Colonic mucosa (tissue), 4 donors: ENCODE results near the gene KRTAP4-16. TPM values are rescaled to one million over a fixed set of nuclear protein-coding genes. Genes with fewer than 3 reads are reported as not detected.
"Not testable (repeated sequence)": the region's sequence is repeated elsewhere in the genome, so short reads cannot be mapped to it uniquely, and the experiment has no call there.

Experiments
- DNase-seq: peaks from one replicate; pipeline ENCODE4 v3.0.0-alpha.2; 2020
- H3K27ac ChIP-seq: fragments of 200-600 bp; one replicate; pipeline ENCODE4 v1.8.0; 2021
- H3K27me3 ChIP-seq: fragments of 200-600 bp; one replicate; pipeline ENCODE4 v1.8.0; 2021
- H3K36me3 ChIP-seq: fragments of 200-600 bp; one replicate; pipeline ENCODE4 v1.8.0; 2021
- H3K4me1 ChIP-seq: fragments of 200-600 bp; one replicate; pipeline ENCODE4 v1.8.0; 2021; ENCODE audit warnings: mild to moderate bottlenecking
- H3K4me3 ChIP-seq: fragments of 200-600 bp; one replicate; pipeline ENCODE4 v1.8.0; 2021
- H3K9ac ChIP-seq, 2 donors: one replicate each; pipeline ENCODE4 v1.7.0; 2013; ENCODE audit warnings: control low read depth in 2 of 2, low read depth in 2 of 2, low read length in 2 of 2
- H3K9me3 ChIP-seq: fragments of 200-600 bp; one replicate; pipeline ENCODE4 v1.8.0; 2021
- intact Hi-C: fragments of 100-400 bp; cut with DNase I; formaldehyde crosslinking; loops from one replicate; pipeline ENCODE4 v1.14.1; 2022
- total RNA-seq, 2 donors: library from RNA; stranded (reverse); fragmentation: NEBNext Ultra II Directional in 1 of 2; extraction: Animal tissue kit (Norgen Biotek cat#: 25700) in 1 of 2; gene quantifications; one replicate each; pipeline ENCODE4 v1.2.1, GENCODE V29; 2021
- TF ChIP-seq, protein P1 (sequence below): fragments of 200-600 bp; IDR thresholded peaks from one replicate; pipeline ENCODE4 v1.8.0; 2022; ENCODE audit warnings: antibody characterized with exemption, mild to moderate bottlenecking
- donor health status: healthy.
- donor health status: DM: no; HTN: no; CAD: no.
- donor health status: DM: no; HTN: no; CAD: no.

Gene KRTAP4-16
- total RNA-seq, 2 donors from 2014 or later = not detected

- no peaks in the 10 kb centered on the region for H3K36me3 ChIP-seq
- no peak for DNase-seq
- H3K27me3 ChIP-seq = no peaks in the 10 kb centered on the region
- H3K4me1 ChIP-seq = no peaks in the 10 kb centered on the region
- no peak overlapping the region for H3K27ac ChIP-seq
- no peaks in the 10 kb centered on the region for H3K9me3 ChIP-seq
- intact Hi-C loops = no loop called here
- H3K4me3 ChIP-seq = no peak overlapping the region
- TF ChIP-seq, protein P1, sequence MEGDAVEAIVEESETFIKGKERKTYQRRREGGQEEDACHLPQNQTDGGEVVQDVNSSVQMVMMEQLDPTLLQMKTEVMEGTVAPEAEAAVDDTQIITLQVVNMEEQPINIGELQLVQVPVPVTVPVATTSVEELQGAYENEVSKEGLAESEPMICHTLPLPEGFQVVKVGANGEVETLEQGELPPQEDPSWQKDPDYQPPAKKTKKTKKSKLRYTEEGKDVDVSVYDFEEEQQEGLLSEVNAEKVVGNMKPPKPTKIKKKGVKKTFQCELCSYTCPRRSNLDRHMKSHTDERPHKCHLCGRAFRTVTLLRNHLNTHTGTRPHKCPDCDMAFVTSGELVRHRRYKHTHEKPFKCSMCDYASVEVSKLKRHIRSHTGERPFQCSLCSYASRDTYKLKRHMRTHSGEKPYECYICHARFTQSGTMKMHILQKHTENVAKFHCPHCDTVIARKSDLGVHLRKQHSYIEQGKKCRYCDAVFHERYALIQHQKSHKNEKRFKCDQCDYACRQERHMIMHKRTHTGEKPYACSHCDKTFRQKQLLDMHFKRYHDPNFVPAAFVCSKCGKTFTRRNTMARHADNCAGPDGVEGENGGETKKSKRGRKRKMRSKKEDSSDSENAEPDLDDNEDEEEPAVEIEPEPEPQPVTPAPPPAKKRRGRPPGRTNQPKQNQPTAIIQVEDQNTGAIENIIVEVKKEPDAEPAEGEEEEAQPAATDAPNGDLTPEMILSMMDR = no peak
- H3K9ac ChIP-seq = no peak overlapping the region
Measured at GRCh38 chr17:41121742-41122141, 19.7 kb upstream of the KRTAP4-16 start.

- H3K27me3 ChIP-seq, H3K4me3 ChIP-seq, H3K36me3 ChIP-seq, H3K27ac ChIP-seq, intact Hi-C loops, H3K4me1 ChIP-seq, H3K9me3 ChIP-seq, DNase-seq, H3K9ac ChIP-seq: not testable (repeated sequence)
Measured at GRCh38 chr17:41119696-41120690, 18.0 kb upstream of the KRTAP4-16 start.

- H3K27me3 ChIP-seq = no peaks in the 10 kb centered on the region
- no peak overlapping the region for H3K4me3 ChIP-seq
- no peak for DNase-seq
- TF ChIP-seq, protein P1 = no peak
- no peaks in the 10 kb centered on the region for H3K4me1 ChIP-seq
- H3K27ac ChIP-seq = no peak overlapping the region
- intact Hi-C loops = no loop called here
- no peaks in the 10 kb centered on the region for H3K36me3 ChIP-seq
- H3K9ac ChIP-seq = no peak overlapping the region
- H3K9me3 ChIP-seq = no peaks in the 10 kb centered on the region
Measured at GRCh38 chr17:41118721-41119120, 16.7 kb upstream of the KRTAP4-16 start.

- DNase-seq, H3K4me1 ChIP-seq, H3K4me3 ChIP-seq, H3K9ac ChIP-seq, H3K36me3 ChIP-seq, H3K27ac ChIP-seq, H3K9me3 ChIP-seq, H3K27me3 ChIP-seq, intact Hi-C loops: not testable (repeated sequence)
Measured at GRCh38 chr17:41117846-41118386, 15.9 kb upstream of the KRTAP4-16 start, which contains the start of gene KRTAP4-11. Gene KRTAP4-11, minus strand, starts transcription at chr17:41118373. Its CDS starts 58 bp downstream, at chr17:41118315.

GRCh38 chr17:41116297-41116696 is 14.3 kb upstream of the KRTAP4-16 start:
- Histone ChIP-seq H3K36me3 (no peaks in the 10 kb centered on the region), H3K27me3 (no peaks in the 10 kb centered on the region), H3K9me3 (no peaks in the 10 kb centered on the region), H3K4me3 (no peak overlapping the region), H3K27ac (no peak overlapping the region), H3K9ac (no peak overlapping the region), H3K4me1 (no peaks in the 10 kb centered on the region)
- TF ChIP-seq, protein P1 = no peak
- intact Hi-C loops = no loop called here
- DNase-seq = no peak

- no peak for DNase-seq
- Histone ChIP-seq H3K4me1 (no peaks in the 10 kb centered on the region), H3K36me3 (no peaks in the 10 kb centered on the region), H3K9me3 (no peaks in the 10 kb centered on the region), H3K4me3 (no peak overlapping the region), H3K27ac (no peak overlapping the region), H3K9ac (no peak overlapping the region), H3K27me3 (no peaks in the 10 kb centered on the region)
- TF ChIP-seq, protein P1 = no peak
- intact Hi-C loops = no loop called here
Measured at GRCh38 chr17:41111151-41111885, 9.3 kb upstream of the KRTAP4-16 start.

GRCh38 chr17:41108728-41109386 is 6.8 kb upstream of the KRTAP4-16 start:
- H3K36me3 ChIP-seq, H3K27me3 ChIP-seq, H3K9ac ChIP-seq, H3K27ac ChIP-seq, intact Hi-C loops, H3K4me1 ChIP-seq, DNase-seq, H3K4me3 ChIP-seq, H3K9me3 ChIP-seq: not testable (repeated sequence)
